Sigmoid colon (tissue), 4 donors: ENCODE measurements around the gene RAD51.

ENCODE experiments used
- CTCF ChIP-seq, 4 experiments: fragments of 450-650 bp in 3 of 4; fragments of 200-600 bp in 1 of 4; IDR thresholded peaks; one replicate each; pipeline ENCODE4 v1.5.1; 2016 to 2019; ENCODE audit warnings: antibody characterized with exemption in 4 of 4, mild to moderate bottlenecking in 3 of 4, moderate library complexity in 2 of 4
- POLR2A ChIP-seq, 2 donors: fragments of 450-650 bp; IDR thresholded peaks; one replicate each; pipeline ENCODE4 v1.6.1; 2016; ENCODE audit warnings: antibody characterized with exemption in 2 of 2, mild to moderate bottlenecking in 2 of 2, moderate library complexity in 2 of 2
- POLR2AphosphoS5 ChIP-seq, 4 donors: sonication (generic); formaldehyde crosslinking; IDR thresholded peaks; one replicate each; pipeline ENCODE4 v1.6.1; 2017; ENCODE audit warnings: antibody characterized with exemption in 4 of 4

GRCh38 chr15:40664909-40665308 lies 30.1 kb upstream of the RAD51 start:
- TF ChIP-seq CTCF (IDR thresholded peaks at IDR 0.05), result no peak
- TF ChIP-seq POLR2A (IDR thresholded peaks at IDR 0.05), result no peak
- no peak for TF ChIP-seq POLR2AphosphoS5 (IDR thresholded peaks at IDR 0.05)
